ENCODE data around the gene TRIO.

The TRIO gene

GRCh38 chr5:14247054-14247386 is 103.9 kb downstream of the TRIO start:
- no peak for DNase-seq (ENCODE audit: low read depth)

GRCh38 chr5:14249258-14250082 is 106.3 kb downstream of the TRIO start:
- DNase-seq (ENCODE audit: low read depth) = no peak

- peak; percentile 83 for DNase-seq (ENCODE audit: low read depth)
Measured at GRCh38 chr5:14250084-14250695, 107.0 kb downstream of the TRIO start.

- no peak for DNase-seq (ENCODE audit: low read depth)
Measured at GRCh38 chr5:14250748-14251701, 107.9 kb downstream of the TRIO start.

GRCh38 chr5:14251733-14252132 is 108.6 kb downstream of the TRIO start:
- DNase-seq (ENCODE audit: low read depth) = no peak

- DNase-seq (ENCODE audit: low read depth) = no peak
Measured at GRCh38 chr5:14252793-14253192, 109.7 kb downstream of the TRIO start.

- DNase-seq (ENCODE audit: low read depth) = no peak
Measured at GRCh38 chr5:14254686-14255085, 111.5 kb downstream of the TRIO start.

GRCh38 chr5:14256026-14256690 is 113.0 kb downstream of the TRIO start:
- no peak for DNase-seq (ENCODE audit: low read depth)

GRCh38 chr5:14256756-14257393 is 113.7 kb downstream of the TRIO start:
- DNase-seq (ENCODE audit: low read depth) = no peak

- DNase-seq (ENCODE audit: low read depth) = no peak
Measured at GRCh38 chr5:14257995-14258403, 114.9 kb downstream of the TRIO start.

- no peak for DNase-seq (ENCODE audit: low read depth)
Measured at GRCh38 chr5:14258840-14259239, 115.7 kb downstream of the TRIO start.

GRCh38 chr5:14260637-14261036 is 117.5 kb downstream of the TRIO start:
- DNase-seq (ENCODE audit: low read depth) = no peak

- DNase-seq (ENCODE audit: low read depth) = no peak
Measured at GRCh38 chr5:14261235-14261634, 118.1 kb downstream of the TRIO start.

- DNase-seq (ENCODE audit: low read depth) = no peak
Measured at GRCh38 chr5:14261856-14262611, 118.9 kb downstream of the TRIO start.

- DNase-seq (ENCODE audit: low read depth) = no peak
Measured at GRCh38 chr5:14263113-14263512, 120.0 kb downstream of the TRIO start.

- DNase-seq (ENCODE audit: low read depth) = no peak
Measured at GRCh38 chr5:14263699-14264098, 120.6 kb downstream of the TRIO start.

GRCh38 chr5:14264605-14265316 is 121.6 kb downstream of the TRIO start:
- peak; percentile 90 for DNase-seq (ENCODE audit: low read depth)

- peak; percentile 91 for DNase-seq (ENCODE audit: low read depth)
Measured at GRCh38 chr5:14265570-14265969, 122.4 kb downstream of the TRIO start.

- DNase-seq (ENCODE audit: low read depth) = peak; percentile 36
Measured at GRCh38 chr5:14266171-14266570, 123.0 kb downstream of the TRIO start.

GRCh38 chr5:14266686-14267085 is 123.5 kb downstream of the TRIO start:
- no peak for DNase-seq (ENCODE audit: low read depth)

Data from amniotic epithelial cell (primary cell).